ACHN (cell line): ENCODE measurements around the gene KRTAP6-3.

ENCODE experiments used
- DNase-seq: peaks from one replicate; pipeline ENCODE4 v3.0.0-alpha.2; 2015
- in situ Hi-C: cut with HindIII; loops from 2 replicates; pipeline ENCODE4 v1.10.0; 2017; ENCODE audit warnings: low sequenced_read_pairs, low pct_ligation_motif_present, low pct_unique_long_range_greater_than_20kb

Gene KRTAP6-3

DNA sequence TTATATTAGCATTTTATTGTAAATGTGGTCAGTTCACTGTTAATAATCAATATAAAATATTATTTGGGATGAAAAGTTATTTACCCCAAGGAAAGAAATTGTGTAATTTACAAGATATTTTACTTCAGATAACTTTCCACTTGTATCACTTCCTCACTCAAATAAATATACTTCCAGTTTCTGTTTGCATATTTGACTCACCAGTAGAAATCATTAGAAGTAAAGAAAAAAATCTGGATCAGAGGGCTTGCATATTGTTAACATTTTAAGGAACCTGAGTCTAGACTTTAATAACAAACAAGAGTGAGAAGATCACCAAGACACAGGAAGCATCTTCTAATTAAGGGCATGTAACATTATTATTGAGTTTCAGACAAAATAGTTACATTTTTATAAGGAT lies 27.8 kb downstream of the KRTAP6-3 start:
- DNase-seq, result no peak
- in situ Hi-C loops, result no loop called here

- no peak for DNase-seq
- in situ Hi-C loops, result no loop called here
Observed at GRCh38 chr21:30620522-30620921, 28.3 kb downstream of the KRTAP6-3 start, which contains the start of gene KRTAP20-4. KRTAP20-4 (plus strand) TSS chr21:30620627.

DNA sequence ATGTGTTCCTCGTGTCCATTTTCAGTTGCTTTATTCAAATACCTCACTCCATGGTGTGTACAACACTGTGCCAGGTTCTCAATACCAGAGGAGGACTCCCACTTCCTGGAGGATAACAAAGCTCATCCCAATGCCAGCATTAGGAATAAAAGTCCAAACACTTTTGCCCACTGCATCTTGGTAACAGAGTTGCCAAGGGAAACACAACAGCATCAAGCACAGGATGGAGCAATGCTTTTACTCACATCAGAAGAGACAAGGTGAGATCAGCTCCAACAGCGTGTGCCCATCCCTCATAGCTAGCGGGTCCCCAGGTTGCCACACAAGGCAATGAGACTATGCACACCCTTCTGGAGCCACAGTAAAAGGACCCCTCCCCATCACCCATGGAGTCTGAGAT lies 31.1 kb downstream of the KRTAP6-3 start:
- in situ Hi-C loops, result no loop called here
- no peak for DNase-seq

GRCh38 chr21:30625449-30626165 lies 33.4 kb downstream of the KRTAP6-3 start:
- in situ Hi-C loops, result no loop called here
- DNase-seq, result no peak

GRCh38 chr21:30628109-30628508 lies 35.9 kb downstream of the KRTAP6-3 start:
- in situ Hi-C loops, result no loop called here
- DNase-seq, result no peak

DNA sequence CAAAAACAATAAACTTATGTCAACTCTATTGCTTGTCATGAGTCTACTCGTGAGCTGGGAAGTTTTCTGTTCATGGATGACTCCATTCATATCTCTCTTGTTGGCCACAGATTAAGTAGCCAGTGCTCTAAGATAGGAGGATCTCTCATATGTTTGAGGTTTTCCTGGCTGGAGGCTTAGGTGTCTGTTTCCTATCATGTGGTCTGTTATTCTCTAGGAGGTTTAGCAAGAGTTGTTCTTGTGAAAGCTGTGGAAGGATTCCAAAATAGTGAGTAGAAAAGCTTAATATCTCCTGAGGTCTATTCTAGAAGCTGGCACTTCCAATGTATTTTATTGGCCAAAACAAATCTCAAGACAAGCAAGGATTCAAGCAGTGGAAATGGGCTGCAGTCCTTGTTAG lies 37.0 kb downstream of the KRTAP6-3 start:
- in situ Hi-C loops, result no loop called here
- DNase-seq, result no peak

- in situ Hi-C loops, result no loop called here
- DNase-seq, result no peak
Observed at GRCh38 chr21:30634906-30635305, 42.7 kb downstream of the KRTAP6-3 start, which contains the start of gene KRTAP20-2. KRTAP20-2 (plus strand) TSS chr21:30635206; CDS start chr21:30635264, 58 bp downstream.

DNA sequence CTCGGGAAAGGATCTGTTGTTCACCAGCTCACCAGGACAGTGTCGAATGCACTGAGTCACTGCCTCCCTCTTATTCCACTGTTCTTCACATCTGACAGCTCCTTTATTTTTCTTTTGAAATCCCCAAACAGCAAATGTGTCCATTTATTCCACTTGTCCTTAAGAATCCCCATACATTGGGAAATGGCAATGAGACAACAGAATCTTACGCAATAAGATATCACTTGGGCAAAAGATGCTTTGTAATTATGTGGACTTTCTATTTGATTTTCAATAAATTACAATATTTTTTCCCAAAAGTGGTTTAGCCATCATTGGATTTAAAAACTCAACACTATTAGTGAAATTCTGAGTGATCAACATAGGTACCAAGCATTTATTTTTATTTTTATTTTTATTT lies 46.4 kb downstream of the KRTAP6-3 start:
- DNase-seq, result no peak
- in situ Hi-C loops, result no loop called here

DNA sequence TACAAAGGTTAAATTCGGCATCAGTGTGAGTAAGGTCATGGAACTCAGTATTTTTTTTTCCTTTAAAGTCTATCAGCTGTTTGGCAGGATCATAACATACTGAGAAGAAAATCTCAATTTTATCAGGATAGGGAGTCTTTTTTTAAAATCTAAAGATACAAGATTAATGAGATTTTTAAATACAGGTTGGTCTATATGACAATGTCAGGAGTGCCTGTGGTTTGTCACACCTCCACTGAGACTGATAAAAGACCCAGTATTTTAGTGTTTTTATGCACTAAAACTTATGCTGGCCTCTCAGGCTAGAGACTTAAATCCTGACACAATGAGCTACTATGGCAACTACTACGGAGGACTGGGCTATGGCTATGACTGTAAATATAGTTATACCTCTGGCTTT lies 50.3 kb downstream of the KRTAP6-3 start, which contains the start of gene KRTAP20-3:
TSS of gene KRTAP20-3 (plus strand) at position 301 of the 400 bp plus-strand sequence.
- DNase-seq, result no peak
- in situ Hi-C loops, result no loop called here
